Thoracic aorta (tissue), 2 donors: Measurements from ENCODE around the gene THBS3. TPM values are rescaled to one million over a fixed set of nuclear protein-coding genes. Genes with fewer than 3 reads are reported as not detected.
A peak's percentile ranks its signal among the peaks of the same experiment; 100 is the strongest.
"Not testable (repeated sequence)": the region's sequence is repeated elsewhere in the genome, so short reads cannot be mapped to it uniquely, and the experiment has no call there.

Experiments
- ATAC-seq: fragments of 150-250 bp; one replicate; pipeline ENCODE4 v1.8.0; 2017; ENCODE audit warnings: low read depth; ENCODE audit not compliant: insufficient number of reproducible peaks, low FRiP score
- DNase-seq: peaks from one replicate; pipeline ENCODE4 v3.0.0-alpha.2; 2020; ENCODE audit warnings: low spot score
- H3K27ac ChIP-seq, 2 donors: fragments of 200-600 bp; sonication (generic); 1 replicate in 1 of 2; 2 replicates in 1 of 2; pipeline ENCODE4 v1.5.1; 2016; ENCODE audit warnings: mild to moderate bottlenecking in 2 of 2, moderate library complexity in 2 of 2
- H3K27me3 ChIP-seq: fragments of 200-600 bp; sonication (generic); replicated peaks from 2 replicates; pipeline ENCODE4 v1.6.0; 2016; ENCODE audit warnings: mild to moderate bottlenecking; ENCODE audit not compliant: insufficient read depth
- H3K36me3 ChIP-seq: fragments of 200-600 bp; sonication (generic); one replicate; pipeline ENCODE4 v1.5.1; 2016
- H3K4me1 ChIP-seq, 2 donors: fragments of 200-600 bp; sonication (generic); 1 replicate in 1 of 2; 2 replicates in 1 of 2; pipeline versions ENCODE4 v1.5.1 to v1.6.0; 2016; ENCODE audit warnings: low read depth in 2 of 2, mild to moderate bottlenecking in 1 of 2; ENCODE audit not compliant: control insufficient read depth in 1 of 2
- H3K4me3 ChIP-seq: fragments of 200-600 bp; sonication (generic); 2 replicates; pipeline ENCODE4 v1.5.1; 2016; ENCODE audit warnings: mild to moderate bottlenecking
- H3K9me3 ChIP-seq: fragments of 200-600 bp; sonication (generic); 2 replicates; pipeline ENCODE4 v1.5.1; 2016
- CTCF ChIP-seq: fragments of 200-600 bp; sonication (generic); IDR thresholded peaks from one replicate; pipeline ENCODE4 v1.5.1; 2019; ENCODE audit warnings: antibody characterized with exemption
- total RNA-seq, 2 donors: library from RNA; depleted of rRNA; stranded (reverse); fragments of >200 nt; gene quantifications; one replicate each; pipeline versions ENCODE4 v1.1.0 to v1.2.3, GENCODE V29; 2016

The THBS3 gene
- total RNA-seq, 2 donors from 2014 or later: 45.3 to 81.6 TPM

- ATAC-seq (no peak), DNase-seq (no peak)
- H3K4me3 ChIP-seq: peak overlapping the region; percentile 74
- H3K27me3 ChIP-seq: no peaks in the 10 kb centered on the region
- peak overlapping the region; percentile 71 to 77 for H3K27ac ChIP-seq
- peaks cover 40 to 53% of the 10 kb centered on the region in 2 donors for H3K4me1 ChIP-seq
- TF ChIP-seq CTCF: no peak
- no peaks in the 10 kb centered on the region for H3K9me3 ChIP-seq
- no peaks in the 10 kb centered on the region for H3K36me3 ChIP-seq
Measured at GRCh38 chr1:155228096-155228427, 20.4 kb upstream of the THBS3 start.

- peak overlapping the region; percentile 74 to 77 for H3K27ac ChIP-seq
- no peaks in the 10 kb centered on the region for H3K27me3 ChIP-seq
- peak; percentile 92 for ATAC-seq
- no peaks in the 10 kb centered on the region for H3K9me3 ChIP-seq
- TF ChIP-seq CTCF: no peak
- DNase-seq: peak; percentile 92
- peaks cover 36 to 50% of the 10 kb centered on the region in 2 donors for H3K4me1 ChIP-seq
- peak overlapping the region; percentile 74 for H3K4me3 ChIP-seq
- H3K36me3 ChIP-seq: no peaks in the 10 kb centered on the region
Measured at GRCh38 chr1:155227261-155228095, 19.8 kb upstream of the THBS3 start.

GRCh38 chr1:155226910-155227260, 19.2 kb upstream of the THBS3 start:
- Histone ChIP-seq H3K27me3 (no peaks in the 10 kb centered on the region), H3K27ac (peak overlapping the region; percentile 74 to 77), H3K36me3 (no peaks in the 10 kb centered on the region), H3K4me3 (peak overlapping the region; percentile 74), H3K9me3 (no peaks in the 10 kb centered on the region), H3K4me1 (peaks cover 30 to 44% of the 10 kb centered on the region in 2 donors)
- TF ChIP-seq CTCF: no peak
- DNase-seq (no peak), ATAC-seq (no peak)

GRCh38 chr1:155226188-155226909, 18.7 kb upstream of the THBS3 start:
- peak; percentile 55 for DNase-seq
- no peaks in the 10 kb centered on the region for H3K27me3 ChIP-seq
- no peaks in the 10 kb centered on the region for H3K9me3 ChIP-seq
- H3K36me3 ChIP-seq: no peaks in the 10 kb centered on the region
- H3K4me3 ChIP-seq: peak overlapping the region; percentile 74
- TF ChIP-seq CTCF: peak; percentile 44
- H3K27ac ChIP-seq: peak overlapping the region; percentile 74 to 77
- peaks cover 26 to 38% of the 10 kb centered on the region in 2 donors for H3K4me1 ChIP-seq
- ATAC-seq: peak; percentile 10

GRCh38 chr1:155225404-155225759, 17.7 kb upstream of the THBS3 start:
- ATAC-seq, H3K27me3 ChIP-seq, DNase-seq, H3K36me3 ChIP-seq, H3K9me3 ChIP-seq, H3K4me3 ChIP-seq: not testable (repeated sequence)
- Histone ChIP-seq H3K27ac (peak overlapping the region; percentile 61 to 77), H3K4me1 (peaks cover 26 to 35% of the 10 kb centered on the region in 2 donors)
